Dermis blood vessel endothelial cell (primary cell): ENCODE measurements around the gene TNS3. TPM values are rescaled to one million over a fixed set of nuclear protein-coding genes. Genes with fewer than 3 reads are reported as not detected.

Experiments
- DNase-seq: peaks from one replicate; pipeline ENCODE4 v3.0.0; 2010
- total RNA-seq: library from RNA; depleted of rRNA; stranded (reverse); fragments of >200 nt; gene quantifications from 2 replicates; pipeline ENCODE4 v1.2.3, GENCODE V29; 2014

TNS3 gene
- total RNA-seq, 1 donor from 2014 or later: 11.7 TPM

- DNase-seq: no peak
Measured at GRCh38 chr7:47401611-47402570, 180.0 kb downstream of the TNS3 start.

- DNase-seq: no peak
Measured at GRCh38 chr7:47400741-47401206, 181.1 kb downstream of the TNS3 start.

- DNase-seq: no peak
Measured at GRCh38 chr7:47400001-47400400, 181.9 kb downstream of the TNS3 start.

- no peak for DNase-seq
Measured at GRCh38 chr7:47394751-47395252, 187.1 kb downstream of the TNS3 start.

GRCh38 chr7:47394216-47394615 is 187.7 kb downstream of the TNS3 start:
- no peak for DNase-seq

- no peak for DNase-seq
Measured at GRCh38 chr7:47393406-47393805, 188.5 kb downstream of the TNS3 start.

GRCh38 chr7:47392241-47392759 is 189.6 kb downstream of the TNS3 start:
- no peak for DNase-seq

GRCh38 chr7:47391726-47392125 is 190.2 kb downstream of the TNS3 start:
- DNase-seq: no peak

GRCh38 chr7:47390914-47391313 is 191.0 kb downstream of the TNS3 start:
- DNase-seq: no peak

GRCh38 chr7:47389923-47390630 is 191.8 kb downstream of the TNS3 start:
- DNase-seq: no peak

GRCh38 chr7:47389171-47389922 is 192.6 kb downstream of the TNS3 start:
- DNase-seq: no peak

GRCh38 chr7:47387506-47387905 is 194.4 kb downstream of the TNS3 start:
- no peak for DNase-seq

GRCh38 chr7:47386273-47386835 is 195.6 kb downstream of the TNS3 start:
- DNase-seq: no peak

- no peak for DNase-seq
Measured at GRCh38 chr7:47385536-47386125, 196.3 kb downstream of the TNS3 start.

- no peak for DNase-seq
Measured at GRCh38 chr7:47384755-47385535, 197.0 kb downstream of the TNS3 start.

GRCh38 chr7:47383696-47384445 is 198.0 kb downstream of the TNS3 start:
- DNase-seq: no peak

GRCh38 chr7:47383072-47383471 is 198.8 kb downstream of the TNS3 start:
- DNase-seq: no peak

GRCh38 chr7:47382200-47382599 is 199.7 kb downstream of the TNS3 start:
- DNase-seq: no peak

GRCh38 chr7:47381134-47381495 is 200.8 kb downstream of the TNS3 start:
- DNase-seq: no peak
